ENCODE measurements around the gene CCDC89. TPM values are rescaled to one million over a fixed set of nuclear protein-coding genes. Genes with fewer than 3 reads are reported as not detected.

Gene CCDC89
- total and polyA plus RNA-seq, 9 of the 15 experiments (the other 6 are each of a cell fraction or from before 2014, with no cell fraction given) = 0.07 to 0.09 TPM; not detected in 7

DNA sequence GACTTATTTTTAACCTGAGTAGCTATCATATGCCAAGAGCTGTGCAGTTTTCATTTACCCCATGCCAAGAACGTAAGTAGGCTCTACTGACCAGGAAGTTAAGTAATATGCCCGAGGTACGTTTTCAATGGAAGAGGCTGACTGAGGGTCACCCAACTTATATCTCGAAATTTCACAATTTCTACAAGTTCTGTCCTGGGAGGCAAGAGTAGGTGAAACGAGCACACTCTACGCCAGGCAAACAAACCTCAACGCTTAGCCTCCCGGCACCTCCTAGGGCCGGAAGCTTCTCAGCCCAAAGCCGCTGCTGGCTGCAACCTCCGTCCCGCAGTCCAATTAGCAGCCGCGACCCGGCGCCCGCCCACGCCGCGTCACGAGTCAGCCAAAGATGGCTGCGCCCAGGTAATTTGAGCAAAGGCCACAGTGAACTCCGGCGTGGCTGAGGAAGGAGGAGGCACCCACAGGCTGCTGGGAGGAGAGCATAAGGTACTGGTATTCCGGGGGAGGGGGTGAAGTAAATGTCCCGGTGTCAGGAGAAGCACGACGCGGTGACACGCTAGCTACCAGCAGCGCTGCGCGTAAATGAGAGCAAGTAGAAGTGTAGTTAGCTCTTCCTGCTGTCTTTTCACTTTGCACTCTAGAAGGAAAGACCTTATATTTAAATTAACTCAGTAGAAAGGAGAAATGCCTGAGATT lies 38.2 kb downstream of the CCDC89 start, which contains the start of gene TMEM126A (continued):
- TF ChIP-seq CREB5 (CRISPR knock-in tag; IDR thresholded peaks at IDR 0.05) (no peak), ASH1L (IDR thresholded peaks at IDR 0.05; ENCODE audit: borderline replicate concordance, low read depth, partially characterized antibody) (no peak), KDM1A (IDR thresholded peaks at IDR 0.05) (no peak), ZBTB26 (CRISPR knock-in tag; IDR thresholded peaks at IDR 0.05) (no peak), SRSF3 (IDR thresholded peaks at IDR 0.05; ENCODE audit: insufficient read depth, low read length) (no peak), ELK3 (CRISPR knock-in tag; IDR thresholded peaks at IDR 0.05) (no peak), ELF4 (CRISPR knock-in tag; IDR thresholded peaks at IDR 0.05) (0 out of 2 replicates have a peak, but pooled peaks have one; percentile 53), FOXJ3 (CRISPR knock-in tag; IDR thresholded peaks at IDR 0.05) (no peak), ZNF79 (CRISPR knock-in tag; IDR thresholded peaks at IDR 0.05; ENCODE audit: low read depth) (no peak), NEUROD1 (IDR thresholded peaks at IDR 0.05; ENCODE audit: borderline replicate concordance, low read depth, low read length, partially characterized antibody) (no peak), RFX7 (CRISPR knock-in tag; IDR thresholded peaks at IDR 0.05) (no peak), ATF7 (IDR thresholded peaks at IDR 0.05) (peak; percentile 67; the same call in 1 of the 2 replicates), SOX6 (IDR thresholded peaks at IDR 0.05) (0 out of 2 replicates have a peak, but pooled peaks have one; percentile 25), CXXC5 (CRISPR knock-in tag; IDR thresholded peaks at IDR 0.05) (peak; percentile 73), STAT5B (CRISPR knock-in tag; IDR thresholded peaks at IDR 0.05) (no peak), SAFB2 (IDR thresholded peaks at IDR 0.05; ENCODE audit: borderline replicate concordance, low read depth, low read length, severe bottlenecking) (no peak), RFX5 (IDR thresholded peaks at IDR 0.05; ENCODE audit: low read depth, low read length) (no peak), SP1 (CRISPR knock-in tag; IDR thresholded peaks at IDR 0.05) (peak; percentile 86), FOXK2 (conservative IDR thresholded peaks at IDR 0.05 in 1 of 2, IDR thresholded peaks at IDR 0.05 in 1 of 2; ENCODE audit: low read depth in 2 of 2) (peak; percentile 23 to 57; a peak in 2 of 4 replicates), ZNF3 (CRISPR knock-in tag; IDR thresholded peaks at IDR 0.05) (no peak), ZNF347 (CRISPR knock-in tag; IDR thresholded peaks at IDR 0.05; ENCODE audit: low read depth) (no peak), ZNF518B (CRISPR knock-in tag; IDR thresholded peaks at IDR 0.05) (no peak)
